K562 (cell line): ENCODE data around the gene EXOC4. TPM values are rescaled to one million over a fixed set of nuclear protein-coding genes. Genes with fewer than 3 reads are reported as not detected.

Experiments used
- ATAC-seq: fragments of 200-7000 bp; cut with Tn5 transposase; 3 replicates; pipeline ENCODE4 v1.9.1; 2020; ENCODE audit warnings: moderate library complexity
- BruUV-seq: library from RNA; stranded (reverse); fragments of 400-500 nt; replicated peaks from 2 replicates; lab custom pipeline; 2021; lab: Mats Ljungman, UMichigan
- CTCF ChIA-PET: fragments of 300-600 bp; formaldehyde crosslinking; extraction: SDS; loops from one replicate; lab custom pipeline; 2021; ENCODE audit warnings: low intra/inter-chr PET ratio; lab: Yijun Ruan, JAX
- POLR2A ChIA-PET: fragments of 300-600, 350-650 bp; sonication (Branson Sonifier 250); formaldehyde crosslinking; extraction: SDS; loops from one replicate; lab custom pipeline; 2021; ENCODE audit warnings: antibody characterized with exemption, inconsistent platforms; lab: Yijun Ruan, JAX
- DNase-seq, 4 experiments: peaks; one replicate each; pipeline versions ENCODE4 v3.0.0 to v3.0.0-alpha.2; 2011 to 2018; ENCODE audit warnings: low spot score in 3 of 4, mixed read lengths in 3 of 4; ENCODE audit errors: extremely low read depth in 1 of 4
- FAIRE-seq: peaks from 2 replicates; lab custom pipeline; 2011; peaks lifted over from hg19 to GRCh38; lab: Jason Lieb, UNC
- H2AFZ ChIP-seq: 2 replicates; pipeline ENCODE4 v1.6.0; 2011; ENCODE audit warnings: low read depth, low read length, control low read depth, inconsistent platforms
- H3K27ac ChIP-seq: fragments of 200-600 bp; 3 replicates; pipeline ENCODE4 v1.8.0; 2011; ENCODE audit warnings: low read depth, mild to moderate bottlenecking, control low read depth, inconsistent platforms, low read length, moderate library complexity, mixed read lengths; ENCODE audit errors: extremely low read depth
- H3K27me3 ChIP-seq, 2 experiments: fragments of 300-600 bp in 1 of 2; 2 replicates in 1 of 2; 3 replicates in 1 of 2; pipeline versions ENCODE4 v1.6.0 to v1.8.0; 2011; ENCODE audit warnings: inconsistent platforms in 2 of 2, low read length in 2 of 2, mild to moderate bottlenecking in 1 of 2, mixed read lengths in 1 of 2, moderate library complexity in 1 of 2; ENCODE audit not compliant: control insufficient read depth in 2 of 2, insufficient read depth in 2 of 2
- H3K36me3 ChIP-seq: fragments of 300-600 bp; 3 replicates; pipeline ENCODE4 v1.8.0; 2011; ENCODE audit warnings: mild to moderate bottlenecking, low read length, inconsistent platforms; ENCODE audit not compliant: control insufficient read depth, insufficient read depth
- H3K4me1 ChIP-seq, 2 experiments: fragments of 200-600 bp in 1 of 2; replicated peaks in 1 of 2; 2 replicates in 1 of 2; 3 replicates in 1 of 2; pipeline versions ENCODE4 v1.5.1 to v1.8.0; 2011; ENCODE audit warnings: inconsistent platforms in 2 of 2, low read length in 2 of 2, mild to moderate bottlenecking in 1 of 2, mixed read lengths in 1 of 2, moderate library complexity in 1 of 2; ENCODE audit not compliant: control insufficient read depth in 2 of 2, insufficient read depth in 2 of 2
- H3K4me2 ChIP-seq: 2 replicates; pipeline ENCODE4 v1.6.1; 2011; ENCODE audit warnings: low read length, control low read depth, inconsistent platforms, mixed read lengths; ENCODE audit not compliant: insufficient read depth
- H3K4me3 ChIP-seq: fragments of 200-600 bp; sonication (generic), shearing (Covaris generic); 2 replicates; pipeline ENCODE4 v1.5.1; 2016; ENCODE audit warnings: control low read depth, inconsistent platforms
- H3K79me2 ChIP-seq: fragments of 200-600 bp; 3 replicates; pipeline ENCODE4 v1.8.0; 2011; ENCODE audit warnings: low read length, inconsistent platforms; ENCODE audit not compliant: control insufficient read depth, insufficient read depth
- H3K9ac ChIP-seq, 2 experiments: 2 replicates each; pipeline versions ENCODE4 v1.6.0 to v1.6.1; 2011; ENCODE audit warnings: low read depth in 2 of 2, low read length in 2 of 2, control low read depth in 1 of 2, inconsistent platforms in 1 of 2, mild to moderate bottlenecking in 1 of 2, mixed read lengths in 1 of 2; ENCODE audit not compliant: insufficient read depth in 1 of 2
- H3K9me1 ChIP-seq: one replicate; pipeline ENCODE4 v1.6.0; 2011; ENCODE audit warnings: inconsistent platforms, mild to moderate bottlenecking, low read length, moderate library complexity; ENCODE audit not compliant: control insufficient read depth, insufficient read depth
- H3K9me3 ChIP-seq: replicated peaks from 2 replicates; pipeline ENCODE4 v1.5.1; 2011; ENCODE audit warnings: low read depth, low read length, inconsistent platforms; ENCODE audit not compliant: control insufficient read depth, insufficient read depth
- H4K20me1 ChIP-seq: replicated peaks from 2 replicates; pipeline ENCODE4 v1.6.1; 2011; ENCODE audit warnings: low read length, inconsistent platforms, mixed read lengths; ENCODE audit not compliant: control insufficient read depth, insufficient read depth
- COPS2 ChIP-seq: fragments of 450-650 bp; conservative IDR thresholded peaks from 2 replicates; pipeline ENCODE4 v1.6.1; 2016; ENCODE audit warnings: mild to moderate bottlenecking, moderate library complexity
- NFIC ChIP-seq: fragments of 450-650 bp; IDR thresholded peaks from 2 replicates; pipeline ENCODE4 v1.6.1; 2017; ENCODE audit warnings: mild to moderate bottlenecking, inconsistent platforms
- NFIX ChIP-seq: fragments of 250-450 bp; sonication (Bioruptor Pico); IDR thresholded peaks from 2 replicates; pipeline ENCODE4 v1.4.0; 2020; ENCODE audit warnings: low read depth, mild to moderate bottlenecking, moderate library complexity
- XRCC5 ChIP-seq: fragments of 200-400 bp; formaldehyde crosslinking; IDR thresholded peaks from 2 replicates; pipeline ENCODE4 v1.6.1; 2017; ENCODE audit warnings: low read depth, mild to moderate bottlenecking, low read length
- ZNF212 ChIP-seq: fragments of 450-650 bp; formaldehyde crosslinking; IDR thresholded peaks from 2 replicates; pipeline ENCODE4 v1.4.0; 2020; ENCODE audit warnings: mild to moderate bottlenecking
- WGBS: fragments of 100-300 bp; shearing (Covaris generic); methylation state at CpG from one replicate; pipeline ENCODE4 v1.1.6; 2016; ENCODE audit warnings: low coverage, mixed read lengths; ENCODE audit not compliant: insufficient coverage; ENCODE audit errors: missing lambda C conversion rate; 5-methylcytosine and 5-hydroxymethylcytosine counted together
- in situ Hi-C: fragments of 300-500 bp; cut with MboI; formaldehyde crosslinking; loops from 4 replicates; pipeline ENCODE4 v1.15.0; 2018; ENCODE audit warnings: inconsistent platforms, mixed read lengths
- intact Hi-C: fragments of 100-400 bp; cut with micrococcal nuclease; formaldehyde crosslinking; loops from 2 replicates; pipeline ENCODE4 v1.14.2; 2022
- polyA plus RNA-seq, 8 experiments: library from polyadenylated mRNA; depleted of rRNA in 4 of 8; stranded (reverse) in 5 of 8; unstranded in 3 of 8; fragments of >200 nt; fragmentation: Nextera tagmentation in 2 of 8; fragmentation: Illumina TruSeq in 1 of 8; extraction: Ambion mirVana in 2 of 8; extraction: Trizol in 1 of 8; gene quantifications; 2 replicates each; pipeline versions ENCODE4 v1.2.1 to v1.2.3, GENCODE V29; 2011 to 2014; ENCODE audit warnings: inconsistent platforms in 1 of 8, missing spikeins in 1 of 8
- total RNA-seq, 7 experiments: library from RNA; depleted of rRNA in 6 of 7; stranded (reverse); fragments of >200 nt in 6 of 7; fragmentation: Illumina TruSeq in 2 of 7; extraction: Trizol in 2 of 7; gene quantifications; 2 replicates each; pipeline versions ENCODE4 v1.2.1 to v1.2.3, GENCODE V29; 2011 to 2021; ENCODE audit warnings: low replicate concordance in 1 of 7
- TF ChIP-seq, protein P1 (sequence below), 2 experiments: fragments of 450-650 bp; IDR thresholded peaks; 2 replicates each; pipeline ENCODE4 v1.6.1; 2018; ENCODE audit warnings: mild to moderate bottlenecking in 2 of 2, low read depth in 1 of 2; ENCODE audit not compliant: partially characterized antibody in 2 of 2

EXOC4 gene
- total and polyA plus RNA-seq, 9 of the 15 experiments (the other 6 are each of a cell fraction or from before 2014, with no cell fraction given) = 18.5 to 73.1 (median 46.6) TPM

- Histone ChIP-seq H3K4me3 (no peak overlapping the region), H3K4me2 (no peak overlapping the region), H4K20me1 (no peaks in the 10 kb centered on the region), H3K27ac (no peak overlapping the region), H3K27me3 (no peaks in the 10 kb centered on the region), H3K79me2 (no peaks in the 10 kb centered on the region), H3K36me3 (peaks cover 43% of the 10 kb centered on the region; the same call in 2 of the 3 replicates), H2AFZ (no peak overlapping the region), H3K9me3 (no peaks in the 10 kb centered on the region), H3K9ac (no peak overlapping the region), H3K4me1 (no peaks in the 10 kb centered on the region), H3K9me1 (no peaks in the 10 kb centered on the region)
- intact Hi-C loops (no loop called here), in situ Hi-C loops (no loop called here)
- TF ChIP-seq NFIC = peak; percentile 88
- no peak for TF ChIP-seq COPS2
- TF ChIP-seq ZNF212 = 0 out of 2 replicates have a peak, but pooled peaks have one; percentile 29
- TF ChIP-seq NFIX (CRISPR knock-in tag) = peak; percentile 30; the same call in 1 of the 2 replicates
- CTCF ChIA-PET = no interaction called here
- DNase-seq = no peak
- BruUV-seq = no TSS peak
- 26% methylated on average over 3 of the region's 3 CpGs for WGBS
- POLR2A ChIA-PET = no interaction called here
- FAIRE-seq = no peak
- ATAC-seq = no peak
These were observed 57.5 kb downstream of the EXOC4 start for GRCh38 chr7:133310232-133310862.

- Histone ChIP-seq H3K27ac (no peak overlapping the region), H3K79me2 (no peaks in the 10 kb centered on the region), H3K9me1 (no peaks in the 10 kb centered on the region), H3K4me3 (no peak overlapping the region), H3K27me3 (no peaks in the 10 kb centered on the region), H2AFZ (no peak overlapping the region), H4K20me1 (no peaks in the 10 kb centered on the region), H3K9me3 (no peaks in the 10 kb centered on the region), H3K4me2 (no peak overlapping the region), H3K36me3 (peaks cover 18% of the 10 kb centered on the region; the same call in 1 of the 3 replicates), H3K9ac (no peak overlapping the region), H3K4me1 (no peaks in the 10 kb centered on the region)
- ChIA-PET POLR2A (no interaction called here), CTCF (no interaction called here)
- ATAC-seq (no peak), DNase-seq (no peak), FAIRE-seq (no peak)
- no peak for TF ChIP-seq XRCC5
- TF ChIP-seq, protein P1, sequence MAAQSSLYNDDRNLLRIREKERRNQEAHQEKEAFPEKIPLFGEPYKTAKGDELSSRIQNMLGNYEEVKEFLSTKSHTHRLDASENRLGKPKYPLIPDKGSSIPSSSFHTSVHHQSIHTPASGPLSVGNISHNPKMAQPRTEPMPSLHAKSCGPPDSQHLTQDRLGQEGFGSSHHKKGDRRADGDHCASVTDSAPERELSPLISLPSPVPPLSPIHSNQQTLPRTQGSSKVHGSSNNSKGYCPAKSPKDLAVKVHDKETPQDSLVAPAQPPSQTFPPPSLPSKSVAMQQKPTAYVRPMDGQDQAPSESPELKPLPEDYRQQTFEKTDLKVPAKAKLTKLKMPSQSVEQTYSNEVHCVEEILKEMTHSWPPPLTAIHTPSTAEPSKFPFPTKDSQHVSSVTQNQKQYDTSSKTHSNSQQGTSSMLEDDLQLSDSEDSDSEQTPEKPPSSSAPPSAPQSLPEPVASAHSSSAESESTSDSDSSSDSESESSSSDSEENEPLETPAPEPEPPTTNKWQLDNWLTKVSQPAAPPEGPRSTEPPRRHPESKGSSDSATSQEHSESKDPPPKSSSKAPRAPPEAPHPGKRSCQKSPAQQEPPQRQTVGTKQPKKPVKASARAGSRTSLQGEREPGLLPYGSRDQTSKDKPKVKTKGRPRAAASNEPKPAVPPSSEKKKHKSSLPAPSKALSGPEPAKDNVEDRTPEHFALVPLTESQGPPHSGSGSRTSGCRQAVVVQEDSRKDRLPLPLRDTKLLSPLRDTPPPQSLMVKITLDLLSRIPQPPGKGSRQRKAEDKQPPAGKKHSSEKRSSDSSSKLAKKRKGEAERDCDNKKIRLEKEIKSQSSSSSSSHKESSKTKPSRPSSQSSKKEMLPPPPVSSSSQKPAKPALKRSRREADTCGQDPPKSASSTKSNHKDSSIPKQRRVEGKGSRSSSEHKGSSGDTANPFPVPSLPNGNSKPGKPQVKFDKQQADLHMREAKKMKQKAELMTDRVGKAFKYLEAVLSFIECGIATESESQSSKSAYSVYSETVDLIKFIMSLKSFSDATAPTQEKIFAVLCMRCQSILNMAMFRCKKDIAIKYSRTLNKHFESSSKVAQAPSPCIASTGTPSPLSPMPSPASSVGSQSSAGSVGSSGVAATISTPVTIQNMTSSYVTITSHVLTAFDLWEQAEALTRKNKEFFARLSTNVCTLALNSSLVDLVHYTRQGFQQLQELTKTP (IDR thresholded peaks at IDR 0.05; ENCODE audit: low read depth in 1 of 2, partially characterized antibody in 2 of 2) = no peak
- WGBS = 83% methylated on average over 1 of the region's 1 CpG
- BruUV-seq = no TSS peak
- intact Hi-C loops (no loop called here), in situ Hi-C loops (no loop called here)
These were observed 60.7 kb downstream of the EXOC4 start for GRCh38 chr7:133313575-133313974.
